Activated CD4-positive, CD25-positive, alpha-beta regulatory T cell treated with anti-CD3 and anti-CD28 coated beads, Interleukin-2, amount 50 U/mL, for 72 hours (primary cell): ENCODE results near the gene DEAF1.
A peak's percentile ranks its signal among the peaks of the same experiment; 100 is the strongest.
"Not testable (repeated sequence)": the region's sequence is repeated elsewhere in the genome, so short reads cannot be mapped to it uniquely, and the experiment has no call there.

ENCODE experiments used
- DNase-seq: peaks from one replicate; pipeline ENCODE4 v3.0.0; 2021

The DEAF1 gene, protein sequence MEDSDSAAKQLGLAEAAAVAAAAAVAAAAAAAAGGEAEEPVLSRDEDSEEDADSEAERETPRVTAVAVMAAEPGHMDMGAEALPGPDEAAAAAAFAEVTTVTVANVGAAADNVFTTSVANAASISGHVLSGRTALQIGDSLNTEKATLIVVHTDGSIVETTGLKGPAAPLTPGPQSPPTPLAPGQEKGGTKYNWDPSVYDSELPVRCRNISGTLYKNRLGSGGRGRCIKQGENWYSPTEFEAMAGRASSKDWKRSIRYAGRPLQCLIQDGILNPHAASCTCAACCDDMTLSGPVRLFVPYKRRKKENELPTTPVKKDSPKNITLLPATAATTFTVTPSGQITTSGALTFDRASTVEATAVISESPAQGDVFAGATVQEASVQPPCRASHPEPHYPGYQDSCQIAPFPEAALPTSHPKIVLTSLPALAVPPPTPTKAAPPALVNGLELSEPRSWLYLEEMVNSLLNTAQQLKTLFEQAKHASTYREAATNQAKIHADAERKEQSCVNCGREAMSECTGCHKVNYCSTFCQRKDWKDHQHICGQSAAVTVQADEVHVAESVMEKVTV

DNA sequence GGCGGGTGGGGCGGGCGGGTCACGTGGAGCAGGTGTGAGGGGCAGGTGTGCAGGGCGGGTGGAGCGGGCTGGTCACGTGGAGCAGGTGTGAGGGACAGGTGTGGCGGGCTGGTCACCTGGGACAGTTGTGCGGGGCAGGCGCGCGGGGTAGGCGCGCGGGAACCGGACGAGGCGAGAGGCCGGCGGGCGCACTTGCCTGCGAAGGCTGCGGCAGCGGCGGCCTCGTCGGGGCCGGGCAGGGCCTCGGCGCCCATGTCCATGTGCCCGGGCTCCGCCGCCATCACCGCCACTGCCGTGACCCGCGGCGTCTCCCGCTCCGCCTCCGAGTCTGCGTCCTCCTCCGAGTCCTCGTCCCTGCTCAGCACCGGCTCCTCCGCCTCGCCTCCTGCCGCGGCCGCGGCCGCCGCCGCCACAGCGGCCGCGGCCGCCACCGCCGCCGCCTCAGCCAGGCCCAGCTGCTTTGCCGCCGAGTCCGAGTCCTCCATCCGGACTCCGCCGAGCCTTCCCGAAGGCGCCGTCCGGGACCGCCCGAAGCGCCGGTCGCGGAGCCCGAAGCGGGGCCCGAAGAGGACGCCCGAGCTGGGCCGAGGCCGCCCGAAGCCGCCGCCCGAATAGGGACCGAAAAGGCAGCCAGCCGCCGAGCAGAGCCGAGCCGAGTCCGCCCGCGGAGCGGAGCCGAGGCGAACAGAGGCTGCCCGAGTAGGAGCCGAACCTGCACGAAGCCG lies at the start of gene DEAF1:
DEAF1 (minus strand) TSS at position 660 of the 725 bp plus-strand sequence; CDS start at position 485, 175 bp downstream.
- DNase-seq: peak; percentile 99

DNA sequence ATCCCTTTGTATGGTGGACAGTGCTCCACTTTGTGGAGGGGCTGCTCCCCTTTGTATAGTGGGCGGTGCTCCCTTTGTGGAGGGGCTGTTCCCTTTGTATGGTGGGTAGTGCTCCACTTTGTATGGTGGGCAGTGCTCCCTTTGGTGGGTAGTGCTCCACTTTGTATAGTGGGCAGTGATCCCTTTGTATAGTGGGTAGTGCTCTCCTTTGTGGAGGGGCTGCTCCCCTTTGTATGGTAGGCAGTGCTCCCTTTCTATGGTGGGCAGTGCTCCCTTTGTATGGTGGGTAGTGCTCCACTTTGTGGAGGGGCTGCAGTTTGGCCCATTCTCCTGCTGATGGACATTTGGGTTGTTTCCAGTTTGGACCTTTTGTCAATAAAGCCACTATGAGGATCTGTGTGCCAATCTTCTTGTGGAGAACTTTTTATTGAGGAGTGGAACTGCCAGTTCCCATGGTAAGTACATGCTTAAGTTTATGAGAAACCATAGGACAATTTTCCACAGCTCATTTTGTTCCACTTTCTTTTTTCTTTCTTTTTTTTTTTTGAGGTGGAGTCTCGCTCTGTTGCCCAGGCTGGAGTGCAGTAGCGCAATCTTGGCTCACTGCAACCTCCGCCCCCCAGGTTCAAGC lies 47.7 kb upstream of the DEAF1 start:
- DNase-seq: no peak

DNA sequence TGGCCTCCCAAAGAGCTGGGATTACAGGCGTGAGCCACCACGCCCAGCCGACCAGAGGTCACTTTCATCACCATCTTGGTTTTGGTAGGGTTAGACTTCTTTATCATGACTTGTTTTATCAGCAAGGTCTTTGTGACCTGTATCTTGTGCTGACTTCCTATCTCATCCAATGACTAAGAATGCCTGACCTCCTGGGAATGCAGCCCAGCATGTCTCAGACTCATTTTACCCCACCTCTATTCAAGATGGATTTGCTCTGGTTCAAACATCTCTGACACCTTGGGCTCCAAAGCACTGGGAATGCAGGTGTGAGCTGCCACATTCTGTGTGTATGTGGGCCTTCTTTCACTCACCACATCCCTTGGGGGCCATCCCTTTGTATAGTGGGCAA lies 47.1 kb upstream of the DEAF1 start:
- no peak for DNase-seq

DNA sequence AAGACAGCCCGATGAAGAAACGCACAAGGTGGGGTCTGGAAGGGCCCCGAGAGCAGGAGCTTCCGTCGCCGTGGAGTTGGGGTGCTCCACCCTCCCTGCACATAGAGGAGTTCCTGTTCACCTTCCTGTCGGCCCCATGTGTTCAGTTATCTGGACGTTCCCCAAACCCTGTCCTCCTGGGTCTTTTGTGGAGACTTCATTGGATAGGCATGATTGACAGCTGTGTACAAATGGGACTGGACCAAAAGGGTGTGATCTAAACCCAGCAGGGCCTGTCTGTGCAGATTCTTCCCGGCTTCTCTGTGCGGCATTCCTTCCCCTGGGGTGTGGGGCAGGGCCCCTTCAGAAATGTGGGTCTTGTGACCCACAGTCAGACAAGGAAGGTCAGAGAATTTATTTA lies 42.9 kb upstream of the DEAF1 start:
- DNase-seq: not testable (repeated sequence)

DNA sequence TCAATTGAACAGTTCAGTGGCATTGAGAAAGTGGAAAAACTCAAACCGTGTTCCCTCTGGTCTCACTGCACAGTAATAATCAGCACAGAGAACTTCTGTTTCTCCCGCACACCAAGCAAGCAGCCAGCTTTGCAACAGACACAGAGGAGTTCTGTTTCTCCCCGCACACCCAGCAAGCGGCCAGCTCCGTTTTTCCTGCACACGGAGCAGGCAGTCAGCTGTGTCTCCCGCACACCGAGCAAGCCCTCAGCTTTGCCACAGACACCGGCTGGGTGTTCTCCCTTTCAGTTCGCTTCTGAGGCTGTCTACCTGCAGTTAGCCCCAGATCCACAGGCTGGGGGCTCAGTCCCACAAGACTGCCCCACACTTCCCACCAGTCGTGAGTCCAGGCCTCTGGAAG lies 42.3 kb upstream of the DEAF1 start:
- no peak for DNase-seq

DNA sequence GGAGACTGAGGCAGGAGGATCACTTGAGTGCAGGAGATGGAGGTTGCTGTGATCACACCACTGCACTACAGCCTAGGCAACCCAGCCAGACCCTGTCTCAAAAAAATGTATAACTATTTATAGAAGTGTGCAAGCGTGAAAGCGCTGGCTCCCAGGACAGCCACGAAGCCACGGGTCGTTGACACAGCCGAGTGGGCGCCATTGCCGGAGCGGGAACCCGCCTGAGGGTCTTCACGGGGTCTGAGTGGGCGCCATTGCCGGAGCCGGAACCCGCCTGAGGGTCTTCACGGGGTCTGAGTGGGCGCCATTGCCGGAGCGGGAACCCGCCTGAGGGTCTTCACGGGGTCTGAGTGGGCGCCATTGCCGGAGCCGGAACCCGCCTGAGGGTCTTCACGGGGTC lies 39.5 kb upstream of the DEAF1 start:
- DNase-seq: not testable (repeated sequence)

DNA sequence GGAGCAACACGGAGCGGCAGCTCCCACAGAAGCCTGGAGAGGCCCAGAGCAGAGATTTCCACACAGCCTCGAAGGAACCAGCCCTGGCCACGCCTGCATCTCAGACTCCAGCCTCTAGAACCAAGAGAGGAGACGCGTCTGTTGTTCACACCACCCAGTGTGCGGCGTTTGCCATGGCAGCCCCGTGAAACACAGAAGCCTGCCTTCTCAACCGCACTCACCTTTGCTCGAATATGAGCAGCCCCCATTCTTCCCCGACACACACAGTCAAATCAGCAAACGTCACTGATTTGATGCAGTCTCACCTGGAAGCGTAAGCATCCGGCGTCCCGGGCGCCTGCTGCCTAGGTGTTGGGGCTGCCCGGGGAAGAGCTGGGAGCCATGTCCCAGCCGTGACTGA lies 38.0 kb upstream of the DEAF1 start:
- no peak for DNase-seq

DNA sequence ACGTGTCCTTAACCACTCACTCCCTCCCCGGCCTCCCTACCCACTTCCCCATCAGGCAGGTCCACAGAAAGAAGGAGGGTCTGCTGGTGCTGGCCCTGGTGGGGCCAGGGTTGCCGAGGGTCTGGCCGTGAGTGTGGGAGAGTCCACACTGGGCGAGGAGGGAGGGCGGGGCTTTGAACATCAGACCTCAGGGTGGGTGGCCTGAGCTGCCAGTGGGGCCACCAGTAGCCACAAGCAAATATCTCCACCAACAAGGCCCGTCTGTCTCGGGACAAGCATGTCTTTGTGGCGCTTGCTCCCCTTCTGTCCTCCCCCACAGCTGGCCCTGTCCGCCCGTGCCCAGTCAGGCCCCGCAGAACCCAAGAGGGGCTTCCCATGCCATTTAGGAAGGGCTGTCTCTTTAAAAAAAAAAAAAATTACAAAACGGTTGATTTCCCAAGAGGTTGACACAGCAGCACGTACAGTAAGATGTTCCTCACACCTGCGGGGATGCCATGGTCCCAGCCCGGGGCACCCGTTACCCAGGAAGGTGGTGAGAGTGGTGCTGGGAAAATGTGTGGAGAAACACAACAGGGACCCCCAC lies 34.6 kb upstream of the DEAF1 start:
- no peak for DNase-seq

DNA sequence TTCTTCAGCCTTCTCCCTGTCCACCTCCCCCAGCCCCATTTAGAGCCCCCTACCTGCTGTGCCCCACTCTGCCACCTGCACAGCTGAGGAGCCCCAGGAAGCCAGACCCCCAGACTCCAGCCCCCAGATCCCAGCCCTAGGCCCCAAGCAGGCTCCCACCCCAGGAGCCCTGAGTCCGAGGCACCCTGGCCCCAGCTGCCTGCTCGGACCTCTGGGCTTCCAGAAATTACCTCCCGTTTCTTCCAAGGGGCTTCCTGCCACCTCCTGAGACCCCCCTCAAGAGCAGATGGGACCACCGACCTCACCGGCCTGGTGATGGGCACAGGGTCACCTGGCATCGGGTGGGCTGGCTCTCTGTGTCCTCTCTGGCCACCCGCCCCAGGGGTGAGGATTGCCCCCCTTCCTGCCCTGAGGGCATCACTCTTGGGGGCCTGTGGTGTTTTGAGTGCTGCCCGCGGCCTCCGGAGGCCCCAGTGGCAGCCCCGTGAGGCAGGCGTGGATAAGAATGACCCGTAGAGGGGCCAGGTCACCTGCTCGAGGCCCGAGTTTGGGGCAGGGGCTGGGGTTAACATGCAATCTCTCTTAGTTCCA lies 34.0 kb upstream of the DEAF1 start:
- no peak for DNase-seq

DNA sequence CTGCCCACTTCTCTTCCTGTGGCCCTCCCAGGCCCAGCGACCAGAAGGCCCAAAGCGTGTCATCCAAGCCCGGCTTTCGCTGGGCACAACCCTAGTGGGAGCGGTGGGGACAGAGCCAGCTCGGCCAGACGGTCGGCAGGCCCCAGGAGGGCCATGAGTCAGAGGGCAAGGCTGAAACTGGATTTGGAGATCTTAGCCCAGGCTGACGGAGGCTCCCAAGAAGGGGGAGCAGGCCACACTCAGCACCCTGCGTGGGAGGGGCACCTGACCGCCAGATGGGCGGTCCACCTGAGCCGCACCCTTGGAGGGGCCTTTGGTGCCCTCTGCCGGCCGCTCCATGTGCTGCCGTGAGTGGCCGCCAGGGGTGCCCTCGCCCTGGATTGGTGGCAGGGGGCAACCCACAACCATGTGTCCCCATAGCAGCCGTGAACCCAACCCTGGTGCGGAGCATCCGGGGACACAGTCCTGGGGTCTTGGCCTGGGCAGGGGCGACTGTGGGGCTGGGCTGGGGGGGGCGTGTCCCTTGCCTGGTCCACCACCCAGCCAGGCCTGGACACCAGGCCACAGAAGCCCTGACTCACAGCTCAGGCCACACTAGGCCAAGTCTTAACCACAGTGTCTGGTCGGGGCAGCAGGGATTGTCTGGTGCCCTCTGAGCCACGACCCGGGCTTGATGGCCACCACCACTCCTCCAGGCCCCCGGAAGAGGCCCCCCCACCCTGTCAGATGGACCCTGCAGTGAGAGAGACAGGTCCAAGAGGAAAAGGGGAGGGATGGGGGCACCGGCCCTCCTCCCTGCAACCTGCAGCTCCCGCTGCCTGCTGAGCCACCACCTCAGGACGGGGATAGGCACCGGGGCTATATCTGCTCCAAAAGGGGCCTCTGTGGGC lies 33.1 kb upstream of the DEAF1 start:
- DNase-seq: peak; percentile 86

DNA sequence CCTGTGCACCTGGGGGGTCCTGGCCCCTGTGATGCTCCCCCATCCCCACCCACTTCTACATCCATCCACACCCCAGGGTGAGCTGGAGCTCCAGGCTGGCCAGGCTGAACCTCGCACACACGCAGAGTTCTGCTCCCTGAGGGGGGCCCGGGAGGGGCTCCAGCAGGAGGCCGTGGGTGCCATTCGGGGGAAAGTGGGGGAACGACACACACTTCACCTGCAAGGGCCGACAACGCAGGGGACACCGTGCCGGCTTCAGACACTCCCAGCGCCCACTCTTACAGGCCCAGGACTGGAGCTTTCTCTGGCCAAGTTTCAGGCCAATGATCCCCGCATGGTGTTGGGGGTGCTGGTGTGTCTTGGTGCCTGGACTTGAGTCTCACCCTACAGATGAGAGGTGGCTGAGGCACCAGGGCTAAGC lies 32.3 kb upstream of the DEAF1 start:
- DNase-seq: no peak

DNA sequence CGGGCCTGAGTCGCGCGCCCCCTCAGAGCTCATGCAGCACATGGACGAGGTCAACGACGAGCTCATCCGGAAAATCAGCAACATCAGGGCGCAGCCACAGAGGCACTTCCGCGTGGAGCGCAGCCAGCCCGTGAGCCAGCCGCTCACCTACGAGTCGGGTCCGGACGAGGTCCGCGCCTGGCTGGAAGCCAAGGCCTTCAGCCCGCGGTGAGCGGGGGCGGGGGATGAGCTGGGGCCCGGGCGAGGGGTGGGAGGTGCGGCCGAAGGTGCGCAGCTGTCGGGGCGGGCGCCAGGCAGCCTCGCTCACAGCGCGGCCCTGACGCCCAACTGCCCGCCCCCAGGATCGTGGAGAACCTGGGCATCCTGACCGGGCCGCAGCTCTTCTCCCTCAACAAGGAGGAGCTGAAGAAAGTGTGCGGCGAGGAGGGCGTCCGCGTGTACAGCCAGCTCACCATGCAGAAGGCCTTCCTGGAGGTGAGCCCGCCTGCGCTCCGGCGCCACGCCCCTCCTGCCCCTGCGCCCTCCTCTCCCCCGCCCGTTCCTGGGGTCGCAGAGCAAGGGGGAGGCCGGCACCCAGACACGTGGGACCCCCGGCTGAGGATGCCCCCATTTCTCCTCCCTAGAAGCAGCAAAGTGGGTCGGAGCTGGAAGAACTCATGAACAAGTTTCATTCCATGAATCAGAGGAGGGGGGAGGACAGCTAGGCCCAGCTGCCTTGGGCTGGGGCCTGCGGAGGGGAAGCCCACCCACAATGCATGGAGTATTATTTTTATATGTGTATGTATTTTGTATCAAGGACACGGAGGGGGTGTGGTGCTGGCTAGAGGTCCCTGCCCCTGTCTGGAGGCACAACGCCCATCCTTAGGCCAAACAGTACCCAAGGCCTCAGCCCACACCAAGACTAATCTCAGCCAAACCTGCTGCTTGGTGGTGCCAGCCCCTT lies 31.5 kb upstream of the DEAF1 start:
- peak; percentile 64 for DNase-seq

DNA sequence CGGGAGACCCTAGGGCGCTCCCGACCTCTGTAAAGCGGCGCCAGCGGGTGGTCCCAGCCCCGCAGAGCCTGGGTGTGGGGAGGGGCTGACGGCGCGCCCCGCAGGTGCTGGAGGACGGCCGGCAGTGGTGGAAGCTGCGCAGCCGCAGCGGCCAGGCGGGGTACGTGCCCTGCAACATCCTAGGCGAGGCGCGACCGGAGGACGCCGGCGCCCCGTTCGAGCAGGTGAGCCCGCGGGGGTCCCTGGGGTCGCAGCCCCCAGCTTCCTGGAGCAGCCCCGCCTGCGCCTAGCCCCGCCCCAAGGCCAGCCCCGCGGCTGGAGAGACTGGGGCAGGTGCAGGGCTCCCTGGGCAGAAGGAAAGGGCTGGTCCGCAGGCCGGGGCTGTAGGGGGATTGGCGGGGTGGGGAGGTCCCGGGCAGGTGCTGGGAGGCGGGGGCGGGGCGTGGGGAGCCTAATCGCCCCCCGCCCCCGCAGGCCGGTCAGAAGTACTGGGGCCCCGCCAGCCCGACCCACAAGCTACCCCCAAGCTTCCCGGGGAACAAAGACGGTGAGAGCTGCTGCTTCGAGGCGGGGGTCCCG lies 30.7 kb upstream of the DEAF1 start:
- DNase-seq: peak; percentile 33

DNA sequence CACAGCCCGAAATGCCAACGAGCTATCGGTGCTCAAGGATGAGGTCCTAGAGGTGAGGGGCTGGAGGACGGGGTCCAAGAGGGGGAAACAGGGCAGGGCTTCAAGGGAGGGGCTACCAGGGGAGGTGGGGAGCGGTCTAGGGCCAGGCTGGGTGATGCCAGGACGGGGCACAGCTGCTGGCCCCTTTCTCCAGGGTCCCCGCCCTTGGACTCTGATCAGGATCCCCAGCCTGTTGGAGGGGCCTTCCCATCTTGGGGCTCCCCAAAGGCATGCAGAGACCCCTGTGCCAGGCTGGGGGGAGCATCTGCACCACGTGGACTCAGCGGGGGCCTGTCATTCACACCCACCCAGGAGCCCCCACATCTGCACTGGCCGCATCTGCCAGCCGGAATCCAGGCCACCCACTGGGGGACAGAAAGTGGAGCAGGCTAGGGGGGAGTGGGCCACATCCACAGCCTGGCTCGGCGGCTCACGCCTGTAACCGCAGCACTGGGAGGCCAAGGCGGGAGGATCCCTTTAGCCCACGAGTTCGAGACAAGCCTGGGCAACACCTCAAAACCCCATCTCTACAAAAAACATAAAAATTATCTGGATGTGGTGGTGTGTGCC lies 29.9 kb upstream of the DEAF1 start:
- DNase-seq: no peak

DNA sequence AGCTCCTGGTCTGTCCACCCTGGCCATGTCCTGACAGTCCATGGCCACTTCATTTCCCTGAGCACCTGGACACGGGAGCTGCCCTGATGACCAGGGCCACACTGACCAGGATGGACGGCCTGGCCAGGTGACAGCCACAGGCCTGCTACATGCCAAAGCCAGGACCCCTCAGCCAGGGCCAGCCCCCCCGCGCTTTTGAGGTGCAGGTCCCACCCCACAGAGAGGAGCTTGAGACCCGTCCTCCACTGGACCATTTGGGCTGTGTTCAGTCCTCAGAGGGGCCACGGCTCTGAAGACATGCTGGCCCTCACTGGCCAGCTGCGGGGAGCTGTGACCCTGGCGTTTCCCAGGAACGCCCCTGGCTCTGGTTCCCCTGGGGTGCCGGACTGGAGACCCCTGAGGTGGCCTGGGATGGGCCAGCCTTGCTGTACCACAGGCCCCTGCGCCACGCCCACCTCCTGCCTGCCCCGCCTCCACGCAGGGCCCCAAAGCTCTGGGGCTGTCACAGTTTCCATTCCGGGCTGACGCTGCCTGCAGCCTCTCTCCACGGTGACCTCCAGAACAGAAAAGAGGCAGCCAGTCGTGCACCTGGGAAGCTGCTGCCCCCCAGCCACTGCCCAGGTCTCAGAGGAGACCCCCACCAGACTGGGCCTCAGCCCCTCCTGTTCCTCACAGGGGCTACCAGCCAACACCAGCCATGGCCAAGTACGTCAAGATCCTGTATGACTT lies 29.2 kb upstream of the DEAF1 start:
- no peak for DNase-seq

DNA sequence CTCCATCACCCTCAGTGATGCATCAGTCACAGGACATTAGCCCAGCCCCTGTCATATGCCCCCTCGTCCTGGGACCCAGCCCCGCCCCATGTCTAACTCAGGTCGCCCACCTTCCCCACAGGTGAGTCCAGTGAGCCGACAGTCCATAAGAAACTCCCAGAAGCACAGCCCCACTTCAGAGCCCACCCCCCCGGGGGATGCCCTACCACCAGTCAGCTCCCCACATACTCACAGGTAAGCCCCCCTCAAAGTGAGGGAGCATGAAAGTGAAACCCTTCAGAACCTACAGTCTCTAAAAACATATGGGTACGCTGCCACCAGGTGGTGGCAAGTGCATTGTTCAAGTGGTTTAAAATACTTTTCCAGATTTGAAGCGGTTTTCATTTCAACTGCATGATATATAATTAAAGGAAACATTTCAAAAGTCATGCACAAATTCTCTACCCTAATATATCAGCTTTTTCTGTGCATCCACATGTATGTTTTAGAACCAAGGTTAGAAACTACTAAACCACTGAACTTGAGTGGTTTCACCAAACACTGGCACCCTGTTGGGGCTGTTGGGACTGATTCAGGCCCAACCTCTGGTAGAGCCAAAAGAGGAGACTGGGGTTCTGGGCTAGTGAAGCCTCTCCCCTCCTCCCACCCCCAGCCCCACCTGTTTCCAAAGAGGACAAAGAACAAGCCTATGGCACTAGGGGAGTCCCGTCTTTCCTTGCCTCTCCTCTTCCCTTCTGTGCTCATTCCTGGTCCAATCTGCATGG lies 28.3 kb upstream of the DEAF1 start:
- no peak for DNase-seq

DNA sequence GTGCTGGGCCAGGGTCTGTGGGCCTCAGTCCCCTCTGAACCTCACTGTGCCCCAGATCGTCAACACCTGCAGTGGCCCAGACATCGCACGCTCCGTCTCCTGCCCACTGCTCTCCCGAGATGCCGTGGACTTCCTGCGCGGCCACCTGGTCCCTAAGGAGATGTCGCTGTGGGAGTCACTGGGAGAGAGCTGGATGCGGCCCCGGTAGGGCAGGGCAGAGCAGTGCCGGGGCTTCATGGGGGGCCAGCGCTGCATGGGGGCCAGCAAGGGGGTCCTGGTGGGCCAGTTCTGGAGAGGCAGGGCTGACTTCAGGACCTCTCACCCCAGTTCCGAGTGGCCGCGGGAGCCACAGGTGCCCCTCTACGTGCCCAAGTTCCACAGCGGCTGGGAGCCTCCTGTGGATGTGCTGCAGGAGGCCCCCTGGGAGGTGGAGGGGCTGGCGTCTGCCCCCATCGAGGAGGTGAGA lies 27.4 kb upstream of the DEAF1 start:
- no peak for DNase-seq

DNA sequence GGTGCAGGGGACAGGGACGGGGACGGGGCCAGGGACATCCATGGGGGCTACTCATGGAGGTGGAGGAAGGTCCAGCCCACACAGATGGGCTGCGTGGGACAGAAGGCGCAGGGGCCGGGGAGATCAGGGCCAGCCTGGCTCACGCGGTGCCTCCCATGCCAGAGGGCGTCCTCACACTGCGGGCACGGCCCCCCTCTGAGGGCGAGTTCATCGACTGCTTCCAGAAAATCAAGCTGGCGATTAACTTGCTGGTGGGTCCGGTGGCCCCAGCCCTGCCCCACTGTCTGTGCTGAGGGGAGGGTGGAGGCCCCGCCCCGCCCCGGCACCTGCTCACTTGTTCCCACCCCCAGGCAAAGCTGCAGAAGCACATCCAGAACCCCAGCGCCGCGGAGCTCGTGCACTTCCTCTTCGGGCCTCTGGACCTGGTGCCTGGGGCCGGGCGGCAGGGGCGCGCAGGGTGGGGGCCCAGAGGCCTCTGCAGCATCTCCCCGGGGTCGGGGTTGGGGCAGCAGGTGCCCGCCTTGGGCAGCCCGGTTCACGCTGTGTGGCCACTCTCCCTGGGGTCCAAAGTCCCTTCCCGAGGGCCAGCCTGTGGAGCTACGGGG lies 26.8 kb upstream of the DEAF1 start:
- no peak for DNase-seq
